HG03442 (cell line): ENCODE data around the gene CASP3.

Source experiments
- ATAC-seq: cut with Tn5 transposase; IDR thresholded peaks from one replicate; pipeline ENCODE4 v1.9.1; 2021; ENCODE audit warnings: mild to moderate bottlenecking, moderate library complexity; ENCODE audit not compliant: unreplicated experiment

The CASP3 gene

DNA sequence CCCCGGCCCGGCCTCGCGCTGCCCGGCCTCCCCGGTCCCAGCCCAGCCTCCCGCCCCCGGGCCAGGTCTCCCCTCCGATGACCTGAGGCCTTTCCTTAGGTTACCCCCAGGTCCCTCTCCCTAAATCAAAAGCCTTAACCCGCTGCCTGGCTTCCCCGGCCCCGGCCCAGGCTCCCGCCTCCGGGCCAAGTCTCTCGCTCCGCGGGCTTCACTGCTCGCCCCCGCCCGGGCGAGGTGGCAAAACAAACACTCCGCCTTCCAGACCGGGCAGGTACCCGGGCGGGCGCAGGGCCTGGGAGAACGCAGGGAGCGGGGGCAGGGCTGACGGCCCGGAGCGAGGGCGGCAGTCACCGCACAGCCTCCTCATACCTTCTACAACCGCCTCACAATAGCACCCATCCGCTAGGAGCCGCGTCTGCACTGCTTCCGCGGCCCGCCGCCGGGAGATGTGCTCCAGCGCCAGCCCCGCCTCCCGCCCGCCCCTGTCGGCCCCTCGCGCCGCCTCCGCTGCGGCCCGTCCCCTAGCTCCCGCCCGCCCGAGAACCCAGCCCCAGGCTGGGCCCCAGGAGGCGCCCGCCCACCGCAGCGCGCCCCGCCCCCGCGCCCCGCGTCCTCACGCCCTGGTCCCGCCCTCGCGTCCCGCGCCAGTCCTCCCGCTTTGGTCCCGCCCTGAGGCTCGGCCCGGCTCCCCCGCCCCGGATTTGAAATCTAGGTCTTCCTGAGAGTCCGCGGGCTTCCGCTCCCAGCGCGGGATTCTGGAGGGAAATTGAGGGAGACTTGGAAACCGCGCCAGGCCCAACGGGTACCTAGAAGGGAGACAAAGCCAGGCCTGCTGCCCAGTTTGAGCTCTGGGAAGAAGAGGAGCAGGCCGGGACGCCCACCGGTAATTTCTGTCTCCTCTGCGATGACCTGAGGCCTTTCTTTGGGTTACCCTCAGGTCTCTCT, at the start of gene CASP3, which contains the start of gene PRIMPOL:
CASP3 (minus strand) TSS at position 422 of the 945 bp plus-strand sequence. CDS start 10,994 bp downstream, outside the sequence.
PRIMPOL (plus strand) TSS at position 713 of the 945 bp plus-strand sequence. CDS start 7,403 bp downstream, outside the sequence.
- ATAC-seq, result peak; percentile 81

GRCh38 chr4:184697956-184698355, 48.7 kb upstream of the CASP3 start:
- ATAC-seq, result no peak

DNA sequence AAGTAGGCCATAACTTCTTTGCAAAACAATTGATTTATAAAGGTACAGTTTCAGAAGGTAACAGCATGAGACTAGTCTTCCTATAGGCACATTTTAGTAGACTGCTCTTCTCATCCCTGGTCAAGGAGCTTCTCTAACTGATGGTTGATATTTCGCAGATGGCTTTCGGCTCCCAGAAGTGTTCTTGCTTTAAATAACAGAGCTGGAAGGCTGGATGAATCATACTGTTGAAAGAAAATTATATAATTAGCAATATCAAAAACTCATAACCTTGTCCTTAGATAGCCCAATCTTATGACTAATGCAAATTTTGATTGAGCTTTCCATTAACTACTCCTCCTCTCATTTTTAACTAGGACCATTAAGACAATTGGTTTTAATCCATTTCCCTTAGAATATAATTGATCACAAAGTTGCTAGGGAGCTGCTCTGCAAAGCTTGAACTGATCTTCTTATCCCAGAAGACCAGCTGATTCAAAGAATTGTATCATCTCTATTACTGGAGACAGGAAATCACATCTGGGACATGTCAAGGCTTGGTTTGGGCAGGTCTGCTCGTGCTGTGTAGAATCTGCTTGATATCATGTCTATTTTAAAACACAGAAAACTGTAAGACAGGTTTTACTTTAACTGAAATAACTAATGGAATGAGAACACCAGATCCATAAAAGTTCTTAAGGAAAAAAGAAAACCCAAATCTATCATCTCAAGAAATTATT, 46.1 kb upstream of the CASP3 start:
- ATAC-seq, result no peak

- no peak for ATAC-seq
Observed at GRCh38 chr4:184694412-184694956, 45.2 kb upstream of the CASP3 start.

DNA sequence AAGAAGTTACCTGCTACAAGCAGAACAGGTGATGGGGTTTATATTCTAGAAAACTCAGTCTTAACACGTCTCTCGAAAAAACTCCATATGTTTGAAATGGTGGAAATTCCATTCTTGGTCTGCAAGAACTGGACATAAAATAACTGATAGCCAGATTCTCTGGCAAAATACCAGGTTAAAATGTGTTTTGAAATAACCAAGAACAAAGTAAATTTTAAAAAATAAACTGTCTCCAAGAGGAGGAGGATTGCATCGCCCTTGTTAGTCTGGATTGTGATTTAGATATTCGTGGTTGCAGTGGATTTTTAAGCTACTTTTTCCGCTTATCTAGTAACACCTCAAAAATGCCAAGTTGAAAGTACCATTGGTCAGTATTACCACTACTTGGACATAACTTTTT, 43.8 kb upstream of the CASP3 start:
- ATAC-seq, result no peak

DNA sequence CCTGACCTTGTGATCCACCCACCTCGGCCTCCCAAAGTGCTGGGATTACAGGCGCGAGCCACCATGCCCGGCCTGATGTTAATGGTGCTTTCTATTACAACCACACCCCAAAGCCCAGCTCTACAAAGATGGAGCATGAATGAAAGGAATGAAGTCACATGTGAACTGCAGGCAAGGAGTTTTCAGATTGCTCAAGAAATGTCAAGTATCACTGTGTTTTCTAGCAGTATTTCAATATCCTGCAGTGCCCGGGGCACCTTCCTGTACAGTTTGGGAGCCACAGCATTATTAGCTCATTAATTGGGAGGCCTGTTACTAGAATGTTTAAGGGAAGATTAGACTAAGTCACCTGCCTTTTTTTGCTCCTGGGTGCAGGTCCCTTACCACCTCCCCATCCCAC, 40.4 kb upstream of the CASP3 start:
- ATAC-seq, result no peak

- ATAC-seq, result no peak
Observed at GRCh38 chr4:184688447-184688846, 39.2 kb upstream of the CASP3 start.

GRCh38 chr4:184688005-184688404, 38.8 kb upstream of the CASP3 start:
- ATAC-seq, result no peak

DNA sequence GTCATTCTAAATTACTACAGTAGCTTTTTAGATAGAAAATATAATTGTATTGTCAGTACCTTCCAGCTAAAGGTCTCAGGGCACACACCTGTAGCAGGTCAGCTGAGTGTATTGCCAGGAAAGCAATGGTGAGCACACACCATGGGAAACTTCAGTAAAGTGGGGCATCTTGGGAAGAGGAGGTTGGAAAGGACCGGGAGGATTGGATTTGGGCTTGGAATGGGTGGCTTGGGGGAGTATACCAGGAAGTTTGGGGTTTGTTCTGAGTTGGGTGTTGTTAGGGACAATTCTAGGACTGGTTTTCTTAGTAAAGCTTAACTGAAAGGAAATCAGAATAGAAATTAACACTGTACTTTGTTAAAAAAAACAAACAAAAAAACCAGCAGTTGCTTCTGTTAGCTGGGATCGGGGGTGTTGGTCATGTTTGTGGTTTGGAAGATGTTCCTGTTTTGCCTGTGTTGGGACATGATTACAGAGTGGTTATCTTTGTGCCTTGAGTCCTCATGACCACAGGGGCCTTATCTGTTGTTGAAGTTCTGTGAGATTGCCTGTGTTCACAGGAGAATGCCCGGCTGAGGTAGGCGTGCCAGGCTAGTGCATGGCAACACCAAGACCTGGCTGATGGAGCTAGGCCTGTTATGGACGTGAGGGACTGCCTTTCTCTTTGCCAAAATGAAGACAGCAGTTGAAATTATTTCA, 35.4 kb upstream of the CASP3 start:
- no peak for ATAC-seq

- no peak for ATAC-seq
Observed at GRCh38 chr4:184681916-184682315, 32.7 kb upstream of the CASP3 start.

GRCh38 chr4:184680698-184681097, 31.5 kb upstream of the CASP3 start:
- no peak for ATAC-seq

GRCh38 chr4:184675821-184676492, 26.7 kb upstream of the CASP3 start:
- ATAC-seq, result no peak

- no peak for ATAC-seq
Observed at GRCh38 chr4:184675018-184675417, 25.8 kb upstream of the CASP3 start.

GRCh38 chr4:184674011-184674410, 24.8 kb upstream of the CASP3 start:
- ATAC-seq, result no peak

DNA sequence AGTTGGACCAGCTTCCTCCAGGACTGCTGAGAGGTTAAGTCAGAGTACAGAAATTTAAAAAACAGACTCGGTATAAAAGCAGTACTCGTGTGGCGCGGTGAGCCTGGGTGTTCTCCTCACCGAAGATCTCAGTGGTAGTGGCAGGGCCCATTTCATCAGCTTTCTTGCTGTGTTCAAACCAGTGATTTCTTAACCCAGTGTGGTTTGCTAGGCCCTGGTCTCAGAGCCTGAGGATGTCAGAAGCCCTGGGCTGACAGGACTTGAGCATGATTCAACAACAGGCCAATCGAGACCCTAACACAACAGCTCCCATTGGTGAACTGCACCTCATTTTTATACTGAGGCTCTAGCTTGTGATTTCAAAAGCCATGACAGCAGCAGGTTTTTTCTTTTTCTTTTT, 23.5 kb upstream of the CASP3 start:
- no peak for ATAC-seq

DNA sequence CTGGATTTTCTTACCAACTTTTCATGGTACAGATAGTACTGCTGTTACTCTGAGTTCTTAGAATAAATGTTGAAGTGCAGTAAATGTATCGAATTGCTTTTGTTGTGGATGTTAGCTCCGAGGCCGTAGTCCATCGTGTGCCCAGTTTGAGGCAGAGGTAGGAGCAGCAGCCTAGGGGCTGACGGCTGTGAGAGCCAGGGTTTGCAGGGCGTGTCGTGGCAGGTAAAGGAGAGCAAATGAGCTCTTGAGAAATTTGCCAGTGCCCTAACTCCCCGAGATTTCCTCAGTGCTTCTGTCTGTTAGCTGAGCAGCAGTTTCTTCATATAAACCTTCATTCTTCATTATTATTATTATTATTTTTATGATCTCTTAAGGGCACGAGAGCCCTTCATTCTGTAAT, 21.9 kb upstream of the CASP3 start:
- no peak for ATAC-seq

DNA sequence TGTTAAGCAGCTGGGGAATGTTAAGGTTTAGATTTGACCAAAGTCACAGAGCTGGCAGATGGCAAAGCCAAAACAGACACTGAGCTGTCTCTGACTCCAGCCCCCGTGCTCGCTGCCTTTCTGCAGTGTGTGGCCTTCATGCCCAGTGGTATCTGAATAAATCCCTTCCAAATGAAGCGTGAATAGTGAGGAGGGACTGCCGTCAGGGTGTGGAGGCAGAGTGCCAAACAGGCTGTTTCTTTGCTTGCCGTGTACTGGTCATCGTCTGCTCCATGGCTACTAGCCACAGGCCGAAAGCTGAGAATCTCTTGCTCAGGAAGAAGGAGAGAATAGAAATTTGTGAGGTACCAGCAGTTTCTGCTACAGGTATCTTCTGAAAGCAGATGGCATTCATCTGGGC, 20.0 kb upstream of the CASP3 start:
- no peak for ATAC-seq

DNA sequence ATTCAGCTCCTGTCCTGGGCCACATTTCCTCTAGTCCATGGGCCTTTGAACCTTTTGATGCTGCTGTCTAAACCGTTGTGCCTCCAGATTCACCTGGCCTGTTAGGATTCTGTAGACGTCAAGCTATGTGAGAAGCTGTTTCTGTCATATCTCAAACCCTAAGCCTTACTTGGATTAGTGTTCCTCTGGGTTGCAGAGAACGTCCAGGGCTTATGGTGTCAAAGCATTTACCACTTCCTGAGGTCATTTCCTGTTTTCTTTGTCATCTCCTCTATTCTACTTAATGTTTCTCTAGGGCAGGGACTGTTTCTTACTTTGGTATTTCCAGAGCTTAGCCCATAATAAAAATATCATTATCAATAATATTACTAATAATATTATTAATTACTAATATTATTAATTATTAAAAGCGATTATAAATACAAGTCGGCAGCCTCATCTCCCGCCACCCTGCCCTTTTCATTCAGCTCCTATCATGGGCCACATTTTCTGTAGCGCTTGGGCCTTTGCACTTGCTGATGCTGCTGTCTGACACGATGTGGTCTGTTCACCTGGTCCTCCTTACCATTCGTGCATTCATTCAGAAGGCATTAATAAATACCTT, 19.4 kb upstream of the CASP3 start:
- ATAC-seq, result no peak

DNA sequence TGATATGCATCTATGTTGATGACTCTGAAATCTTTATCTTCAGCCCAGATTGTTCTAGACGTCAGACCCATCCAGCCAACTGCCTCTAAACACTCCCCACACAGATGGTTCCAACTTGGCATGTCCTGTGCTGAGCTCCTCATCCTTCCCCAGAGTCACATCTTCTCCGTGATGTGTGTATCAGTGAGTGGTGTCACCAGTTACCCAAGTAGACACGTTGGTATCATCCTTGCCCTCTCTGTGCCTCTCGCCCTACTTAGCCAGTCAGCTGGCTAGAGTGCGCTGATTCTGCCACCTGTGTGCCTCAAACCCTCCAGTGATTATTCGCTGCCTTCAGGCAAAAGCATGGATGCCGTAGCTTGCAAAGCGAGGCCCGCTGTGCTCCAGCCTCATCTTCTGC, 18.8 kb upstream of the CASP3 start:
- no peak for ATAC-seq

GRCh38 chr4:184666670-184667069, 17.4 kb upstream of the CASP3 start:
- no peak for ATAC-seq
